ENCODE results near the gene MMD2. TPM values are rescaled to one million over a fixed set of nuclear protein-coding genes. Genes with fewer than 3 reads are reported as not detected.

MMD2 gene
- total and polyA plus RNA-seq, 2 experiments from 2014 or later: not detected

GRCh38 chr7:4929005-4929404 lies 30.0 kb downstream of the MMD2 start:
- WGBS (ENCODE audit: low lambda C conversion rate, missing lambda C conversion rate): 86% methylated on average over 8 of the region's 8 CpGs
- Histone ChIP-seq H4K20me1 (ENCODE audit: insufficient read depth, poor library complexity, severe bottlenecking) (no peaks in the 10 kb centered on the region), H3K36me3 (replicated peaks; ENCODE audit: insufficient read depth, low read depth) (no peaks in the 10 kb centered on the region), H3K4me2 (no peak overlapping the region), H3K4me1 (ENCODE audit: insufficient read depth) (no peaks in the 10 kb centered on the region), H3K27ac (no peak overlapping the region), H3K9me2 (replicated peaks; ENCODE audit: insufficient read depth) (no peaks in the 10 kb centered on the region), H3K9me3 (ENCODE audit: low read depth) (no peaks in the 10 kb centered on the region), H3K79me2 (no peaks in the 10 kb centered on the region), H3K4me3 (no peak overlapping the region), H3K27me3 (no peaks in the 10 kb centered on the region), H2AFZ (no peak overlapping the region)
- TF ChIP-seq CTCF (IDR thresholded peaks at IDR 0.05; ENCODE audit: poor library complexity) (no peak), EZH2 (IDR thresholded peaks at IDR 0.05; ENCODE audit: borderline replicate concordance) (no peak), EZH2phosphoT487 (IDR thresholded peaks at IDR 0.05; ENCODE audit: low read depth, severe bottlenecking, unreplicated experiment) (no peak)
- DNase-seq (ENCODE audit: low spot score): no peak

DNA sequence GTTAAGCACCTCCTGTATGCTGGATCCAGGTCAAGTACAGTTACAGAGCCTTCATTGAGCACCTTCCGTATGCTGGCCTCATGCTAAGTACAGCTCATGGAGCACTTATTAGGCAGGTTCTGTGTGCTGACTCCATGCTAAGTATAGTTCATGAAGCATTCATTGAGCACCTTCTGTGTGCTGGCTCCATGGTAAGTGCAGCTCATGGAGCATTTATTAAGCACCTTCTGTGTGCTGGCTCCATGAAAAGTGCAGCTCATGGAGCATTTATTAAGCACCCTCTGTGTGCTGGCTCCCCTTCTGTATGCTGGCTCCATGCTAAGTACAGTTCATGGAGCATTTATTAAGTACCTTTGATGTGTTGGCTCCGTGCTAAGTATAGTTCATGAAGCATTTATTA lies 30.5 kb downstream of the MMD2 start:
- TF ChIP-seq EZH2 (IDR thresholded peaks at IDR 0.05; ENCODE audit: borderline replicate concordance) (no peak), EZH2phosphoT487 (IDR thresholded peaks at IDR 0.05; ENCODE audit: low read depth, severe bottlenecking, unreplicated experiment) (no peak), CTCF (IDR thresholded peaks at IDR 0.05; ENCODE audit: poor library complexity) (no peak)
- Histone ChIP-seq H3K9me2 (replicated peaks; ENCODE audit: insufficient read depth) (no peaks in the 10 kb centered on the region), H3K36me3 (replicated peaks; ENCODE audit: insufficient read depth, low read depth) (no peaks in the 10 kb centered on the region), H2AFZ (no peak overlapping the region), H4K20me1 (ENCODE audit: insufficient read depth, poor library complexity, severe bottlenecking) (no peaks in the 10 kb centered on the region), H3K4me3 (no peak overlapping the region), H3K27ac (no peak overlapping the region), H3K27me3 (no peaks in the 10 kb centered on the region), H3K4me1 (ENCODE audit: insufficient read depth) (no peaks in the 10 kb centered on the region), H3K4me2 (no peak overlapping the region), H3K9me3 (ENCODE audit: low read depth) (no peaks in the 10 kb centered on the region), H3K79me2 (no peaks in the 10 kb centered on the region)
- WGBS (ENCODE audit: low lambda C conversion rate, missing lambda C conversion rate): 98% methylated on average over 2 of the region's 2 CpGs
- DNase-seq (ENCODE audit: low spot score): no peak

GRCh38 chr7:4919969-4920766 lies 38.8 kb downstream of the MMD2 start:
- Histone ChIP-seq H3K9me2 (replicated peaks; ENCODE audit: insufficient read depth) (no peaks in the 10 kb centered on the region), H3K4me3 (no peak overlapping the region), H3K9me3 (ENCODE audit: low read depth) (no peaks in the 10 kb centered on the region), H3K27ac (no peak overlapping the region), H4K20me1 (ENCODE audit: insufficient read depth, poor library complexity, severe bottlenecking) (no peaks in the 10 kb centered on the region), H3K79me2 (no peaks in the 10 kb centered on the region), H3K27me3 (no peaks in the 10 kb centered on the region), H3K4me2 (no peak overlapping the region), H2AFZ (no peak overlapping the region), H3K36me3 (replicated peaks; ENCODE audit: insufficient read depth, low read depth) (no peaks in the 10 kb centered on the region), H3K4me1 (ENCODE audit: insufficient read depth) (no peaks in the 10 kb centered on the region)
- no peak for TF ChIP-seq EZH2 (IDR thresholded peaks at IDR 0.05; ENCODE audit: borderline replicate concordance)
- 86% methylated on average over 15 of the region's 19 CpGs for WGBS (ENCODE audit: low lambda C conversion rate, missing lambda C conversion rate)
- no peak for DNase-seq (ENCODE audit: low spot score)

DNA sequence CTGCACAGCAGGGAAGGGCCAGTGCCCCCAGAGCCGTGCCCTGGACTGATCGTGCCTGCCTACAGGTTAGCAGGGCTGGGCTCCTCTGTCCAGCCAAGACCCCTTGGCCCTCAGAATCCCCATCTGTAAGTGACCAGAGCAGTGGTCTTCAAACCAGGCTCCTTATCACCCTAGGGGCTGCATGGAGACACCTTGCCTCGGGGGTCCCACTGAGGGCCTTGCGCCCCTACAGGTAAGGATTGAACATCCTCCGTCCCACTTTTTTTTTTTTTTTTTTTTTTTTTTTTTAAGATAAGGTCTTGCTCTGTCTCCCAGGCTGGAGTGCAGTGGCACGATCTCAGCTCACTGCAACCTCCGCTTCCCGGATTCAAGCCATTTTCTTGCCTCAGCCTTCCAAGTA lies 42.9 kb downstream of the MMD2 start:
- Histone ChIP-seq H3K9me3 (ENCODE audit: low read depth) (no peaks in the 10 kb centered on the region), H3K27me3 (no peaks in the 10 kb centered on the region), H3K79me2 (no peaks in the 10 kb centered on the region), H3K4me2 (no peak overlapping the region), H3K36me3 (replicated peaks; ENCODE audit: insufficient read depth, low read depth) (no peaks in the 10 kb centered on the region), H3K4me3 (no peak overlapping the region), H2AFZ (no peak overlapping the region), H3K4me1 (ENCODE audit: insufficient read depth) (no peaks in the 10 kb centered on the region), H4K20me1 (ENCODE audit: insufficient read depth, poor library complexity, severe bottlenecking) (no peaks in the 10 kb centered on the region), H3K27ac (no peak overlapping the region), H3K9me2 (replicated peaks; ENCODE audit: insufficient read depth) (no peaks in the 10 kb centered on the region)
- no peak for DNase-seq (ENCODE audit: low spot score)
- WGBS (ENCODE audit: low lambda C conversion rate, missing lambda C conversion rate): 77% methylated on average over 8 of the region's 8 CpGs
- TF ChIP-seq EZH2phosphoT487 (IDR thresholded peaks at IDR 0.05; ENCODE audit: low read depth, severe bottlenecking, unreplicated experiment) (no peak), CTCF (IDR thresholded peaks at IDR 0.05; ENCODE audit: poor library complexity) (no peak), EZH2 (IDR thresholded peaks at IDR 0.05; ENCODE audit: borderline replicate concordance) (no peak)

Data from hepatocyte (in vitro differentiated cells).